HEK293 (cell line): ENCODE measurements around the gene FAM168A.

Experiments used
- KLF10 ChIP-seq: fragments of 450-650 bp; IDR thresholded peaks from 2 replicates; pipeline ENCODE4 v1.5.1; 2018; ENCODE audit warnings: missing biosample characterization, mild to moderate bottlenecking, missing genetic modification characterization
- KLF7 ChIP-seq: fragments of 450-650 bp; formaldehyde crosslinking; IDR thresholded peaks from 2 replicates; pipeline ENCODE4 v1.5.1; 2016; ENCODE audit warnings: missing biosample characterization, missing genetic modification characterization, borderline replicate concordance
- ZBTB21 ChIP-seq: fragments of 450-650 bp; formaldehyde crosslinking; IDR thresholded peaks from 2 replicates; pipeline ENCODE4 v1.5.1; 2017; ENCODE audit warnings: missing biosample characterization, missing genetic modification characterization
- TF ChIP-seq, protein P1 (sequence below): fragments of 450-650 bp; formaldehyde crosslinking; IDR thresholded peaks from 2 replicates; pipeline ENCODE4 v1.5.1; 2016; ENCODE audit warnings: missing biosample characterization, missing genetic modification characterization

DNA sequence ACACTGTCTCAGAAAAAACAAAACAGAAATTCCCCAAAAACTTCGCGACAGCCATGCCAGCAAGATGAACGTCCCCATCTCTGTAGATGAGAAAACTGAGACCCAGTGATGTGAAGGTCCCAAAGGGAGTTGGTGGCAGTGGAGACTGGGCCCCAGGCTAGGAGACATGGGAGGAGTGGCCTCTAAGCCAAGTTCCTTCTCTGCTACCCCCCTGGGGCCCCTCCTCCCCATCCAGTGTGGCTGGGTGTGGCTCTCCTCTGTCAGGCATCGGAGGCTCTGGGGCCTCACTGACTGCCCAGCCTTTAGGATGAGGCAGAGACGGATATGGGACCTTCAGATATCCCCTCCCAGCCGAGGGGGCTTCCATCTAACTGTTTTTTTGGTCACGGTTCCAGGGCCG is 211.9 kb downstream of the FAM168A start:
- TF ChIP-seq, protein P1, sequence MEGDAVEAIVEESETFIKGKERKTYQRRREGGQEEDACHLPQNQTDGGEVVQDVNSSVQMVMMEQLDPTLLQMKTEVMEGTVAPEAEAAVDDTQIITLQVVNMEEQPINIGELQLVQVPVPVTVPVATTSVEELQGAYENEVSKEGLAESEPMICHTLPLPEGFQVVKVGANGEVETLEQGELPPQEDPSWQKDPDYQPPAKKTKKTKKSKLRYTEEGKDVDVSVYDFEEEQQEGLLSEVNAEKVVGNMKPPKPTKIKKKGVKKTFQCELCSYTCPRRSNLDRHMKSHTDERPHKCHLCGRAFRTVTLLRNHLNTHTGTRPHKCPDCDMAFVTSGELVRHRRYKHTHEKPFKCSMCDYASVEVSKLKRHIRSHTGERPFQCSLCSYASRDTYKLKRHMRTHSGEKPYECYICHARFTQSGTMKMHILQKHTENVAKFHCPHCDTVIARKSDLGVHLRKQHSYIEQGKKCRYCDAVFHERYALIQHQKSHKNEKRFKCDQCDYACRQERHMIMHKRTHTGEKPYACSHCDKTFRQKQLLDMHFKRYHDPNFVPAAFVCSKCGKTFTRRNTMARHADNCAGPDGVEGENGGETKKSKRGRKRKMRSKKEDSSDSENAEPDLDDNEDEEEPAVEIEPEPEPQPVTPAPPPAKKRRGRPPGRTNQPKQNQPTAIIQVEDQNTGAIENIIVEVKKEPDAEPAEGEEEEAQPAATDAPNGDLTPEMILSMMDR: no peak
- TF ChIP-seq ZBTB21 (no peak), KLF10 (tag by site-specific recombination) (no peak), KLF7 (tag by site-specific recombination) (no peak)
